RPMI8226 (cell line): ENCODE data around the gene TMEM223.
A peak's percentile ranks its signal among the peaks of the same experiment; 100 is the strongest.
"Not testable (repeated sequence)": the region's sequence is repeated elsewhere in the genome, so short reads cannot be mapped to it uniquely, and the experiment has no call there.

ENCODE experiments used
- DNase-seq: peaks from one replicate; pipeline ENCODE4 v3.0.0-alpha.2; 2015

TMEM223 gene

GRCh38 chr11:62791501-62792201, at the start of gene TMEM223:
TSS of gene TMEM223 (minus strand) at chr11:62792006. CDS start at chr11:62791994, 12 bp downstream.
- peak; percentile 93 for DNase-seq

GRCh38 chr11:62840721-62841360, 49.0 kb upstream of the TMEM223 start:
- peak; percentile 74 for DNase-seq

GRCh38 chr11:62839050-62839945, 47.5 kb upstream of the TMEM223 start, which contains the start of gene WDR74:
TSS of gene WDR74 (minus strand) at chr11:62839590. CDS start at chr11:62839570, 20 bp downstream.
- peak; percentile 98 for DNase-seq

- no peak for DNase-seq
These were observed 43.5 kb upstream of the TMEM223 start for GRCh38 chr11:62835336-62835735.

GRCh38 chr11:62832336-62833234, 40.8 kb upstream of the TMEM223 start, which contains the start of gene TEX54:
TSS of gene TEX54 (minus strand) at chr11:62832841.
- DNase-seq = peak; percentile 22

GRCh38 chr11:62831520-62832335, 39.9 kb upstream of the TMEM223 start, which contains the start of gene STX5:
TSS of gene STX5 (minus strand) at chr11:62832051. CDS start at chr11:62831243, 808 bp downstream.
- peak; percentile 100 for DNase-seq

- DNase-seq = no peak
These were observed 39.2 kb upstream of the TMEM223 start for GRCh38 chr11:62830904-62831519.

GRCh38 chr11:62828130-62828529, 36.3 kb upstream of the TMEM223 start:
- not testable (repeated sequence) for DNase-seq

- no peak for DNase-seq
These were observed 31.9 kb upstream of the TMEM223 start for GRCh38 chr11:62823677-62824076.

GRCh38 chr11:62817129-62817528, 25.3 kb upstream of the TMEM223 start:
- DNase-seq = no peak

GRCh38 chr11:62816557-62816956, 24.8 kb upstream of the TMEM223 start:
- no peak for DNase-seq

- DNase-seq = no peak
These were observed 19.9 kb upstream of the TMEM223 start for GRCh38 chr11:62811659-62812058.

- DNase-seq = no peak
These were observed 18.9 kb upstream of the TMEM223 start for GRCh38 chr11:62810748-62811147.

- DNase-seq = peak; percentile 89
These were observed 14.9 kb upstream of the TMEM223 start for GRCh38 chr11:62806611-62807121.

- peak; percentile 60 for DNase-seq
These were observed 14.2 kb upstream of the TMEM223 start for GRCh38 chr11:62805961-62806441.

- DNase-seq = peak; percentile 99
These were observed 13.5 kb upstream of the TMEM223 start, which contains the start of gene NXF1 for GRCh38 chr11:62805076-62805892. TSS of gene NXF1 (minus strand) at chr11:62805440. CDS start at chr11:62805356, 84 bp downstream.

- peak; percentile 27 for DNase-seq
These were observed 12.7 kb upstream of the TMEM223 start for GRCh38 chr11:62804310-62805075.

- DNase-seq = no peak
These were observed 9.3 kb upstream of the TMEM223 start for GRCh38 chr11:62801071-62801470.
